Neutrophil (primary cell): ENCODE measurements around the gene TTC22.

Experiments
- H3K27ac ChIP-seq: fragments of 200-600 bp; sonication (generic); 2 replicates; pipeline ENCODE4 v1.5.1; 2016; ENCODE audit warnings: mild to moderate bottlenecking, moderate library complexity
- H3K27me3 ChIP-seq: fragments of 200-600 bp; sonication (generic); 2 replicates; pipeline ENCODE4 v1.6.0; 2016; ENCODE audit warnings: mild to moderate bottlenecking
- H3K36me3 ChIP-seq: fragments of 200-600 bp; sonication (generic); 2 replicates; pipeline ENCODE4 v1.5.1; 2017
- H3K4me1 ChIP-seq, 2 experiments: fragments of 200-600 bp in 1 of 2; sonication (generic) in 1 of 2; 1 replicate in 1 of 2; 2 replicates in 1 of 2; pipeline versions ENCODE4 v1.5.1 to v1.6.1; 2013 to 2016; ENCODE audit warnings: low read depth in 1 of 2, low read length in 1 of 2, mild to moderate bottlenecking in 1 of 2, moderate library complexity in 1 of 2; ENCODE audit not compliant: control insufficient read depth in 1 of 2, insufficient read depth in 1 of 2
- H3K4me3 ChIP-seq, 2 experiments: fragments of 200-600 bp in 1 of 2; sonication (generic) in 1 of 2; 1 replicate in 1 of 2; 2 replicates in 1 of 2; pipeline ENCODE4 v1.5.1; 2013 to 2016; ENCODE audit warnings: low read depth in 1 of 2, low read length in 1 of 2, mild to moderate bottlenecking in 1 of 2, moderate library complexity in 1 of 2
- H3K9me3 ChIP-seq: fragments of 200-600 bp; sonication (generic); 2 replicates; pipeline ENCODE4 v1.5.1; 2016
- TF ChIP-seq, protein P1 (sequence below): fragments of 200-600 bp; sonication (generic); IDR thresholded peaks from 2 replicates; pipeline ENCODE4 v1.5.1; 2016; ENCODE audit warnings: antibody characterized with exemption

TTC22 gene

DNA sequence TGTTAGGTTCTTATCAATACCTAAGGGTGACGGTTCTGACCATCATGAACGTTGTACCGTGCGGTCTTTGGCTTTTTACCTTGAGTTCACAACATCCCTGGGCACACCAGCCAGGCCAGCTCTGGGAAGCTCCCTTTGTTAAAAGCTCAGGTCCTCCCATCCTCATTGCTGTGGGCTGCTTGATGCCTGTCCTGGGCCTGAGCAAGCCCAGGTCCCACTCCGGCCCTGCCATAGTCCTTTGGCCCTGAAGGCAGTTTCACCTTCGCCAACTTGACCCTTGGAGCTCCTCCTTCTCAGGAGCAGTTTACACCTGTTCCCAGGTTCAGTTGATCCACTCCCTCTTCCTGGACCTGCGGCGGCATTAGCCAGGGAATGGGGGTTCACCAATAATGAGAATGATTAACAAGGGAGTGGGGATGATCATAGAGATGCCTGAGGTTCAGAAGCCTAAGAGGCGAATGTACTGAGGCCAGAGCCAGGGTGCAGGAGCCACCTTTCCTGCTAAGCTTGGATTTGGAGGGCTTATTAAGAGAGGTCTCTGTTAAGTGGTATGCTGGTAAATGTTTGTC lies 45.7 kb upstream of the TTC22 start:
- Histone ChIP-seq H3K36me3 (no peaks in the 10 kb centered on the region), H3K4me3 (no peak overlapping the region), H3K4me1 (no peaks in the 10 kb centered on the region), H3K27ac (no peak overlapping the region), H3K9me3 (no peaks in the 10 kb centered on the region), H3K27me3 (no peaks in the 10 kb centered on the region)
- TF ChIP-seq, protein P1, sequence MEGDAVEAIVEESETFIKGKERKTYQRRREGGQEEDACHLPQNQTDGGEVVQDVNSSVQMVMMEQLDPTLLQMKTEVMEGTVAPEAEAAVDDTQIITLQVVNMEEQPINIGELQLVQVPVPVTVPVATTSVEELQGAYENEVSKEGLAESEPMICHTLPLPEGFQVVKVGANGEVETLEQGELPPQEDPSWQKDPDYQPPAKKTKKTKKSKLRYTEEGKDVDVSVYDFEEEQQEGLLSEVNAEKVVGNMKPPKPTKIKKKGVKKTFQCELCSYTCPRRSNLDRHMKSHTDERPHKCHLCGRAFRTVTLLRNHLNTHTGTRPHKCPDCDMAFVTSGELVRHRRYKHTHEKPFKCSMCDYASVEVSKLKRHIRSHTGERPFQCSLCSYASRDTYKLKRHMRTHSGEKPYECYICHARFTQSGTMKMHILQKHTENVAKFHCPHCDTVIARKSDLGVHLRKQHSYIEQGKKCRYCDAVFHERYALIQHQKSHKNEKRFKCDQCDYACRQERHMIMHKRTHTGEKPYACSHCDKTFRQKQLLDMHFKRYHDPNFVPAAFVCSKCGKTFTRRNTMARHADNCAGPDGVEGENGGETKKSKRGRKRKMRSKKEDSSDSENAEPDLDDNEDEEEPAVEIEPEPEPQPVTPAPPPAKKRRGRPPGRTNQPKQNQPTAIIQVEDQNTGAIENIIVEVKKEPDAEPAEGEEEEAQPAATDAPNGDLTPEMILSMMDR = no peak

DNA sequence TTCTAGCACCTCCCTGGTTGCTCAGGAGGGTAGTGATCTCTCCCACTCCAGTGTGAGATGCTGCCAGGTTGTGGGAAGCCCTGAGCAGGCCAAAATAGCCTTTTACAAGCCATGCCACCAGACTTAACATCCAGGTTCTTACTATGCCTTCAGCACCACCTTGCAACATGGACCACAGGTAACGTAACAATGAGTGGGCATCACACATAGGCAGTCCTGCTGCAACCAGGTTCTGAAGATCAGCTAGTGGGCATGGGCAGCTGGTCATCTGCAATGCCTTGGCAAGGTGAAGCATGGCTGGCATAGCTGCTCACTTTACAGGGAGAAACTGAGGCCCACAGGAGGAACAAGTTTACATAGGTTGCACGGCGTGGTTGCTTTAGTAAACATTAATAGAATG lies 45.2 kb upstream of the TTC22 start:
- no peak overlapping the region for H3K4me3 ChIP-seq
- no peaks in the 10 kb centered on the region for H3K27me3 ChIP-seq
- TF ChIP-seq, protein P1 = no peak
- H3K9me3 ChIP-seq = no peaks in the 10 kb centered on the region
- H3K4me1 ChIP-seq = no peaks in the 10 kb centered on the region
- H3K36me3 ChIP-seq = no peaks in the 10 kb centered on the region
- no peak overlapping the region for H3K27ac ChIP-seq

DNA sequence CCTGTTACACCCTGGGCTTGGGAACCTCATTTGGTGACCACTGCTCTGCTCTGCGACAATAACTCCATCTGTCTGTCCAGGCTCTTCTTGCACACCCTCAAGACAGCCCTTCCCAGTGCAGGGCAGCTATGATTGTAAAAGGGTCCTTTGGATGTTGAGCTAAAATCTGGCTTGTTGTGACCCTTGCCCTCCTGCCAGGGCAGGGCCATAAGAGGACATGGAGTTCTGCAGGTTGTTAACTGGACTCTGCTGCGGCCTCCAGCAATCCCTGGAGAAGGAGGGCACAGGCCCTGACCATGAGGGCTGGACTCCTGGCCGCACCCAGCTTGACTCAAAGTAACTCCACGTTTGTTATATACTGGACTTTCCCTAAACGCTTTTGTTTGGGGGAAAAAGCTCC lies 44.6 kb upstream of the TTC22 start:
- H3K27ac ChIP-seq = no peak overlapping the region
- no peaks in the 10 kb centered on the region for H3K4me1 ChIP-seq
- H3K27me3 ChIP-seq = no peaks in the 10 kb centered on the region
- no peaks in the 10 kb centered on the region for H3K36me3 ChIP-seq
- no peaks in the 10 kb centered on the region for H3K9me3 ChIP-seq
- no peak overlapping the region for H3K4me3 ChIP-seq
- TF ChIP-seq, protein P1 = no peak

DNA sequence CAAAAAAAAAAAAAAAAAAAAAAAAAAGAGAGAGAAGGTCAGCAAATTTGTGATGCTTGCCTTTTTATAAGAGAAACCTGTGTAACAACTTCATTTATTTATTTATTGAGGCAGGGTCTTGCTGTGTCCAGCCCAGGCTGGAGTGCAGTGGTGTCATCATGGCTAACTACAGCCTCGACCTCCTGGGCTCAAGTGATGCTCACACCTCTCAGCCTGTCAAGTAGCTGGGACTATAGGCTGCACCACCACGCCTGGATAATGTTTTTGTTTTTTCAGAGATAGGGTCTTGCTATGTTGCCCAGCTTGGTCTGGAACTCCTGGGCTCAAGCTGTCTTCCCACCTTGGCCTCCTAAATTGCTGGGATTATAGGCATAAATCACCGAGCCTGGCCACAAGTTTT lies 43.4 kb upstream of the TTC22 start:
- no peaks in the 10 kb centered on the region for H3K9me3 ChIP-seq

DNA sequence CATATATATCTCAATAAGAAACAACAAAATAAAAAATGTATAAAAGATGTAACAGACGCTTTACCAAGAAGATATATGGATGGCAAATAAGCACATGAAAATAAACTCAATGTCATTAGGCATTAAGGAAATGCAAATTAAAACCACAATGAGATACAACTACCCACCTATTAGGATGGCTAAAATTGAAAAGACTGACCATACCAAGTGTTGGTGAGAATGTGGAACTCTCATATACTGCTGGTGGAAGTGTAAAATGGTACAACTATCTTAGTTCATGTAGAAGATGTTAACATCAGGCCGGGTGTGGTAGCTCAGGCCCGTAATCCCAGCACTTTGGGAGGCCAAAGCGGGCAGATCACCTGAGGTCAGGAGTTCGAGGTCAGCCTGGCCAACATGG lies 42.3 kb upstream of the TTC22 start:
- Histone ChIP-seq H3K27me3 (no peaks in the 10 kb centered on the region), H3K9me3 (no peaks in the 10 kb centered on the region), H3K36me3 (no peaks in the 10 kb centered on the region), H3K4me3 (no peak overlapping the region), H3K27ac (no peak overlapping the region), H3K4me1 (no peaks in the 10 kb centered on the region)
- TF ChIP-seq, protein P1 = no peak

More for the DNA sequence above, 43.4 kb upstream of the TTC22 start:
- TF ChIP-seq, protein P1 = no peak
- no peak overlapping the region for H3K4me3 ChIP-seq
- no peaks in the 10 kb centered on the region for H3K4me1 ChIP-seq
- no peaks in the 10 kb centered on the region for H3K36me3 ChIP-seq
- H3K27me3 ChIP-seq = no peaks in the 10 kb centered on the region
- no peak overlapping the region for H3K27ac ChIP-seq

DNA sequence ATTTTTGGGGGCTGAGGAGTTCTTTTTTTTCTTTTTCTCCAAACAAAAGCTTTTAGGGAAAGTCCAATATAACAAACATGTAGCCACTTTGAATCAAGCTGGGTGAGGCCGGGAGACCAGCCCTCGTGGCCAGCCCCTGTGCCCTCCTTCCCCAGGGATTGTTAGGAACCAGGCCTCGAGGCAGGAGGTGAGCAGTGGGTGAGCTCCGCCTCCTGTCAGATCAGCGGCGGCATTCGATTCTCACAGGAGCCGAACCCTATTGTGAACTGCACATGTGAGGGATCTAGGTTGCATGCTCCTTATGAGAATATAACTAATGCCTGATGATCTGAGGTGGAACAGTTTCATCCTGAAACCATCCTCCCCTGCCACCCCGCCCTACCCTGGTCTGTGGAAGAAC lies 41.8 kb upstream of the TTC22 start:
- H3K27me3 ChIP-seq = no peaks in the 10 kb centered on the region
- TF ChIP-seq, protein P1 = no peak
- H3K4me3 ChIP-seq = no peak overlapping the region
- no peak overlapping the region for H3K27ac ChIP-seq
- no peaks in the 10 kb centered on the region for H3K9me3 ChIP-seq
- H3K4me1 ChIP-seq = no peaks in the 10 kb centered on the region
- H3K36me3 ChIP-seq = no peaks in the 10 kb centered on the region
